Body of pancreas (tissue), 4 donors: ENCODE measurements around the gene SLC6A7.

ENCODE experiments used
- POLR2A ChIP-seq, 3 donors: fragments of 450-650 bp; IDR thresholded peaks; one replicate each; pipeline ENCODE4 v1.6.1; 2016; ENCODE audit warnings: antibody characterized with exemption in 3 of 3, mild to moderate bottlenecking in 2 of 3
- TF ChIP-seq, protein P1 (sequence below), 7 experiments: fragments of 450-650 bp in 4 of 7; fragments of 200-600 bp in 3 of 7; sonication (generic) in 3 of 7; IDR thresholded peaks; one replicate each; pipeline ENCODE4 v1.5.1; 2016 to 2019; ENCODE audit warnings: antibody characterized with exemption in 7 of 7

DNA sequence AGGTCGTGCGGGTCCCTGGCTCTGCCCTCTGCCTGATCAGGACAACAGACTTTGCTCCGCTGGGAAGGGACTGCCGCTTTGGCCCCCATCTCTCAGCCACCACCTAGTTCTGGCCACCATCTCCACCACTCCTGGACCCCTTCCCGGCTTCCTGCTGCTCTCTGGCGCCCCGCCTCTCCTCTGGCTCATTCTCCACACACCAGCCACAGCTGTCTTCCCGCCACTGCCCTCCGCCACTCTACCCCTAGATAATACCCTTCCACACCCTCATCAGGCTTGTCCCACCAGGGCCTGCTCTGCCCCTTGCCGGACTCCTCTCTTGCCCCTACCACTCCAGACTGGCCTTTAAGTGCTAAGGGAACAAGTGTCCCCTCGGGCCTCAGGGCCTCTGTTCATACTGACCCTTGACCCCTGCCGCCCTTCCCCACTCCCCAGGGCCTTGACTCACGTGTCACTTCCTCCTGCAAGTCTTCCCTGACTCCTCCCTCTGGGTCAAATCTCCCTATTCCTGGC is 26.3 kb upstream of the SLC6A7 start:
- no peak for TF ChIP-seq POLR2A (IDR thresholded peaks at IDR 0.05)
- TF ChIP-seq, protein P1, sequence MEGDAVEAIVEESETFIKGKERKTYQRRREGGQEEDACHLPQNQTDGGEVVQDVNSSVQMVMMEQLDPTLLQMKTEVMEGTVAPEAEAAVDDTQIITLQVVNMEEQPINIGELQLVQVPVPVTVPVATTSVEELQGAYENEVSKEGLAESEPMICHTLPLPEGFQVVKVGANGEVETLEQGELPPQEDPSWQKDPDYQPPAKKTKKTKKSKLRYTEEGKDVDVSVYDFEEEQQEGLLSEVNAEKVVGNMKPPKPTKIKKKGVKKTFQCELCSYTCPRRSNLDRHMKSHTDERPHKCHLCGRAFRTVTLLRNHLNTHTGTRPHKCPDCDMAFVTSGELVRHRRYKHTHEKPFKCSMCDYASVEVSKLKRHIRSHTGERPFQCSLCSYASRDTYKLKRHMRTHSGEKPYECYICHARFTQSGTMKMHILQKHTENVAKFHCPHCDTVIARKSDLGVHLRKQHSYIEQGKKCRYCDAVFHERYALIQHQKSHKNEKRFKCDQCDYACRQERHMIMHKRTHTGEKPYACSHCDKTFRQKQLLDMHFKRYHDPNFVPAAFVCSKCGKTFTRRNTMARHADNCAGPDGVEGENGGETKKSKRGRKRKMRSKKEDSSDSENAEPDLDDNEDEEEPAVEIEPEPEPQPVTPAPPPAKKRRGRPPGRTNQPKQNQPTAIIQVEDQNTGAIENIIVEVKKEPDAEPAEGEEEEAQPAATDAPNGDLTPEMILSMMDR (IDR thresholded peaks at IDR 0.05): no peak
